Small intestine (tissue), 7 donors: ENCODE data around the gene AFF1. TPM values are rescaled to one million over a fixed set of nuclear protein-coding genes. Genes with fewer than 3 reads are reported as not detected.
A peak's percentile ranks its signal among the peaks of the same experiment; 100 is the strongest.
"Not testable (repeated sequence)": the region's sequence is repeated elsewhere in the genome, so short reads cannot be mapped to it uniquely, and the experiment has no call there.

Experiments
- DNase-seq, 2 donors: peaks; one replicate each; pipeline versions ENCODE4 v3.0.0 to v3.0.0-alpha.2; 2013
- FAIRE-seq: peaks from 2 replicates; lab custom pipeline; 2012; peaks lifted over from hg19 to GRCh38; lab: Jason Lieb, UNC
- H3K27ac ChIP-seq, 3 donors: one replicate each; pipeline ENCODE4 v1.5.1; 2013; ENCODE audit warnings: low read length in 2 of 3, mild to moderate bottlenecking in 2 of 3, control low read depth in 1 of 3, inconsistent platforms in 1 of 3, low read depth in 1 of 3, moderate library complexity in 1 of 3
- H3K27me3 ChIP-seq, 3 donors: one replicate each; pipeline ENCODE4 v1.6.1; 2013; ENCODE audit warnings: low read length in 3 of 3, inconsistent platforms in 1 of 3; ENCODE audit not compliant: control insufficient read depth in 3 of 3, insufficient read depth in 3 of 3
- H3K36me3 ChIP-seq, 3 donors: one replicate each; pipeline ENCODE4 v1.6.1; 2013; ENCODE audit warnings: low read length in 3 of 3, inconsistent platforms in 1 of 3, low read depth in 1 of 3, mild to moderate bottlenecking in 1 of 3, moderate library complexity in 1 of 3; ENCODE audit not compliant: control insufficient read depth in 3 of 3, insufficient read depth in 2 of 3
- H3K4me1 ChIP-seq, 3 donors: one replicate each; pipeline ENCODE4 v1.6.1; 2013; ENCODE audit warnings: low read length in 2 of 3, inconsistent platforms in 1 of 3, low read depth in 1 of 3, mild to moderate bottlenecking in 1 of 3, moderate library complexity in 1 of 3; ENCODE audit not compliant: control insufficient read depth in 3 of 3, insufficient read depth in 2 of 3
- H3K4me3 ChIP-seq, 3 donors: one replicate each; pipeline ENCODE4 v1.5.1; 2013; ENCODE audit warnings: low read length in 3 of 3, control low read depth in 1 of 3, inconsistent platforms in 1 of 3, low read depth in 1 of 3, mild to moderate bottlenecking in 1 of 3, moderate library complexity in 1 of 3
- H3K9me3 ChIP-seq, 2 donors: one replicate each; pipeline ENCODE4 v1.6.1; 2013; ENCODE audit warnings: low read depth in 1 of 2, low read length in 1 of 2; ENCODE audit not compliant: control insufficient read depth in 2 of 2, insufficient read depth in 1 of 2
- WGBS, 3 donors: extraction: QIAGEN DNeasy Blood & Tissue Kit; methylation state at CpG; one replicate each; pipeline ENCODE4 v1.1.7; 2013; 5-methylcytosine and 5-hydroxymethylcytosine counted together
- polyA plus RNA-seq, 4 donors: library from polyadenylated mRNA; stranded (reverse) in 3 of 4; unstranded in 1 of 4; fragments of 200-250 nt in 3 of 4; fragments of 120-200 nt in 1 of 4; gene quantifications; one replicate each; pipeline versions ENCODE4 v1.2.1 to v1.2.3, GENCODE V29; 2013
- donor health status: healthy with polysubstance abuse.
- donor health status: control.
- donor health status: control.
- donor health status: Bipolar disorder and iron deficiency.
- donor health status: healthy.

The AFF1 gene
- polyA plus RNA-seq, 4 donors, result 5.4 to 50.7 (median 10.4) TPM

DNA sequence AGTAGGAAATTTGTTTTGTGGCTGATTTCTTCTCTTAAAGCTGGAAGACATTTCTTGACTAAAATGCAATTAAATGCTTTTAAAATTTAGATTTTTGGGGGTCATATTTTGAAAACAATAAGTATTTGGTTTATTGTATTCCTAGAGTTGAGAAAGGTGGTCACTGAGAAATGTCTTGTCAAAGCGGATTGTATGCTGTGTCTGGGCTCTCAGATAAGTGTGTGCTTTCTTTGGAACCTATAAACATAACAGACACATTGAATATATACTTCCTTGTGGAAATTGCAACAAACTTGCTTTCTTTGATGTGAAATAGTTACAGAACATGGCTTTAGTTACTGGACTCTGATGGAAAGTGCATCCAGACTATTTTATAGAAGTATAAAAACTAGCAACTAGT, 75.4 kb downstream of the AFF1 start:
- DNase-seq (no peak), FAIRE-seq (no peak)
- WGBS, 3 donors, result 76 to 89% (median 78%) methylated on average over 1 of the region's 1 CpG
- Histone ChIP-seq H3K4me1 (peaks cover 0 to 48% (median 24%) of the 10 kb centered on the region in 3 donors), H3K27ac (no peak overlapping the region), H3K9me3 (no peaks in the 10 kb centered on the region), H3K27me3 (no peaks in the 10 kb centered on the region), H3K36me3 (no peaks in the 10 kb centered on the region), H3K4me3 (no peak overlapping the region)

DNA sequence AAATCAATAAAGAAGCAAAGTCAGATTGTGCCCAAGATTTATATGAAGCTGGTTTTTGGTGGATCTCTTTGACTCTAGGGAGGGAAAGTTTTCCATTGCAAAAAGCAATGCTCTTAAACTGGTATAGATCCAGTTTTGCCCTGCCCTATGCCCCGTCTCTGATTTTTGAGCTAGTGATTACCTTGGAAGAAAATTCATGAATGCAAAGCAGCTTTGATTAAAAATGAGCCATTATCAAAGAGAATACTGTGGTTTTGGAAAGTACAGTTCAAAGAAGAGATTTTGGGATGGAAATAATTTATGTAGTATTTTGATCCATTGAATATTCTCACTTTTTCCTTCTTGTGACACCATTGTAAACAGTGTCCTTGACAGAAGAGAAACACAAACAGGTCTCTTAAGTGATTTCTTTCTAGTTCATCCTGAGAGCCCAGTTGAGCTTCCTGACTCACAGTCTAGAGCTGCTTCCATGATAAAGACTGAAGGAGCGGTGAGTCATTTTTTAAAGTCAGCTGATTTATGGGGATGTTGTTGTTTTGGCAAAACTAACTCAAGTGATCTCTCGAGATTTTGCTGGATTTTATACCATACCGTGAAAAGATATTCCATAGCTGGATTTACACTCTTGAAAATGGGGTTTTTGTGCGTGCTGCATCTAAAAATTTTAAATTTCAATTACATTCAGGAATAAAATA, 76.7 kb downstream of the AFF1 start:
- Histone ChIP-seq H3K36me3 (no peaks in the 10 kb centered on the region), H3K4me3 (no peak overlapping the region), H3K9me3 (no peaks in the 10 kb centered on the region), H3K27ac (peak overlapping the region in 1 of 3 donors; percentile 79), H3K27me3 (no peaks in the 10 kb centered on the region), H3K4me1 (peaks cover under 1 to 47% (median 24%) of the 10 kb centered on the region in 3 donors)
- peak; percentile 73 to 75 for DNase-seq
- FAIRE-seq, result no peak
- WGBS, 3 donors, result 26 to 43% (median 28%) methylated on average over 5 of the region's 5 CpGs

DNA sequence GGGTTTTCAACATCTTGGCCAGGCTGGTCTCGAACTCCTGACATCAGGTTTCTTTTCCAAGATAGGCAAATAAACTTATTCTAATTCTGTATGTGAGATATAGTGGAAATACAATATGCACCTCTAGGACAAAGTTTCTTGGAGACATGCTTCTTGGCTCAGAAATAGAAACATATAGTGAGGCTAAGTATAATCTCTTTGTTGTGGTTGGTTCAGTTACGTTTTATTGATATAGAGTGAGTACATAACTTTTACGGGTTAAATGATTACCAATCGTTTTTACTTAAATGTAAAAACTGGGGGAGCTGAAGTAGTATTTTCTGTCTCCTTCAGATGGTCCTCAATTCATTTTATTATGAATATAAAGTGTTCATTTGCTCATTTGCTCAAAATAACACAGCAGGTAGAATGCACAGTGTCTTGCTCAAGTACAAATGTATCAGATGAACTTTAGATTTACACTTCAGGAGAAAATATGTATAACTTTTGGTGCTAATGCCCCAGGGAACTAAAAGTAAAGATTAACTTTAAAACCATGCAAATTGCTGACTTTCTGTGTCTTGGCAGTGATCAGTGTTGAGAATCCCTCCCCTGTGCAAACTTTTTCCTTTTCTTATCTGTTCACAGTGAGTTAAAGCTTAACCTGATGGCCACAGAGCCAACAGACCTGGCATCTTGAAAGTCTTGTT, 77.6 kb downstream of the AFF1 start:
- Histone ChIP-seq H3K27ac (peak overlapping the region in 2 of 3 donors; percentile 55 to 79), H3K9me3 (no peaks in the 10 kb centered on the region), H3K4me1 (peaks cover 2 to 50% (median 24%) of the 10 kb centered on the region in 3 donors), H3K4me3 (peak overlapping the region in 1 of 3 donors; percentile 9), H3K27me3 (no peaks in the 10 kb centered on the region), H3K36me3 (no peaks in the 10 kb centered on the region)
- peak; percentile 73 to 80 for DNase-seq
- no peak for FAIRE-seq
- 10 to 55% (median 31%) methylated on average over 4 of the region's 4 CpGs for WGBS, 3 donors

DNA sequence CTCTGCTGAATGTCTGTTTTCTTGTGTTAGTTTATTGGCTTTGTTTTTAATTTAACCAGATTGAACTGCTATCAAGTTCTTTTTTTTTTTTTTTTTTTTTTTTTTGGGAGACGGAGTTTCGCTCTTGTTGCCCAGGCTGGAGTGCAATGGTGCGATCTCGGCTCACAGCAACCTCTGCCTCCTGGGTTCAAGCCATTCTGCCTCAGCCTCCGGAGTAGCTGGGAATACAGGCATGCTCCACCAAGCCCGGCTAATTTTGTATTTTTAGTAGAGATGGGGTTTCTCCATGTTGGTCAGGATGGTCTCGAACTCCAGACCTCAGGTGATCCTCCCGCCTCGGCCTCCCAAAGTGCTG, 78.1 kb downstream of the AFF1 start:
- Histone ChIP-seq H3K27ac (peak overlapping the region in 2 of 3 donors; percentile 55 to 79), H3K4me1 (peaks cover 2 to 50% (median 26%) of the 10 kb centered on the region in 3 donors), H3K4me3 (peak overlapping the region in 1 of 3 donors; percentile 9)
- not testable (repeated sequence) for H3K27me3 ChIP-seq, H3K9me3 ChIP-seq, H3K36me3 ChIP-seq, FAIRE-seq, DNase-seq
- 17 to 70% (median 50%) methylated on average over 8 to 9 of the region's 9 CpGs for WGBS, 3 donors

DNA sequence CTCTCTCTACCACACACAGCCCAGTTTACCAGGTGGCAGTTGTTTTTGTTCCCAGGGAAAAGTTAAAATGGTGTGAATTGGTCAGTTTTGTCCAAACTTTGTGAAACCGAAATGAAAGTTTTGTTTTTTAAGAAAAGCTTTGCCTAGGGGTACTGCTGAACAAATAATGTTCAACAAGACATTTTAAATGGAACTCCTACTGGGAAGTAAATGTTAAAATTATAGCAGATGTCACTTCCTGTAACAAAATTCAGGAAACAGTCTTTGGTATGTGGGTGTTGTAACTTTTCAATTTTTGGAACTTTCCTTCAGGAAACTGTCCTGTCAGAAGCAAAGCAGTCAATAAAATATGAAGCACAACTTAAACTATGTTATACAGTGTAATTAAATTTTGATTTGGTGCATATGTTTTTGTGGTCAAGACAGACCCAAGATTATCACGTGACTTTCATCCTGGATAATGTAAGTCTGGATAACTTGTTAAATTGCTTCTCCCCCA, 79.5 kb downstream of the AFF1 start:
- peaks cover 2 to 47% (median 28%) of the 10 kb centered on the region in 3 donors for H3K4me1 ChIP-seq

DNA sequence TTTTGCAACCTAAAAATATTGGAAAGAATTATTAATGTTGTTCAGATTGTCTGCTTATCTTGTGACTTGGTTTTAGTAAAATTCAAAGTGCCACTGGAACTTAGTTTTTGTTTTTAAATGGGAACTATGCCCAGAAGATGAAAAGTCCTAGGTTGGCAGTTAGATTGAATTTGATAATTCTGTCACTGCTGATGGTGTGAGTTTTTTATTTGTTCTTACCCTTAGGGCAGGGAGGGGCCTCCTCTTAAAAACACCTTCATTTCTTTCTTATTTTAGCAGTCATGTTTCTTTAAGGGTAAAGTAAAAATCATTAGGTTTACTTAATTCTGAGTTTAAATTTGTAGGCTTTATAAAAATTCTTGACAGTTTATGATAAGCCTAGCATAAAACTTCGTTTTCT, 80.6 kb downstream of the AFF1 start:
- Histone ChIP-seq H3K27ac (peak overlapping the region in 2 of 3 donors; percentile 32 to 79), H3K27me3 (no peaks in the 10 kb centered on the region), H3K36me3 (no peaks in the 10 kb centered on the region), H3K4me1 (peaks cover 2 to 40% (median 22%) of the 10 kb centered on the region in 3 donors), H3K9me3 (no peaks in the 10 kb centered on the region), H3K4me3 (no peak overlapping the region)
- DNase-seq, result no peak
- 24 to 56% (median 44%) methylated on average over 1 of the region's 1 CpG for WGBS, 3 donors
- FAIRE-seq, result no peak

More for the DNA sequence above, 79.5 kb downstream of the AFF1 start:
- DNase-seq (peak in 1 of 2 donors; percentile 44), FAIRE-seq (no peak)
- Histone ChIP-seq H3K9me3 (no peaks in the 10 kb centered on the region), H3K4me3 (no peak overlapping the region), H3K36me3 (no peaks in the 10 kb centered on the region), H3K27ac (peak overlapping the region in 2 of 3 donors; percentile 79 to 84), H3K27me3 (no peaks in the 10 kb centered on the region)
- 31 to 34% (median 31%) methylated on average over 2 of the region's 2 CpGs for WGBS, 3 donors

DNA sequence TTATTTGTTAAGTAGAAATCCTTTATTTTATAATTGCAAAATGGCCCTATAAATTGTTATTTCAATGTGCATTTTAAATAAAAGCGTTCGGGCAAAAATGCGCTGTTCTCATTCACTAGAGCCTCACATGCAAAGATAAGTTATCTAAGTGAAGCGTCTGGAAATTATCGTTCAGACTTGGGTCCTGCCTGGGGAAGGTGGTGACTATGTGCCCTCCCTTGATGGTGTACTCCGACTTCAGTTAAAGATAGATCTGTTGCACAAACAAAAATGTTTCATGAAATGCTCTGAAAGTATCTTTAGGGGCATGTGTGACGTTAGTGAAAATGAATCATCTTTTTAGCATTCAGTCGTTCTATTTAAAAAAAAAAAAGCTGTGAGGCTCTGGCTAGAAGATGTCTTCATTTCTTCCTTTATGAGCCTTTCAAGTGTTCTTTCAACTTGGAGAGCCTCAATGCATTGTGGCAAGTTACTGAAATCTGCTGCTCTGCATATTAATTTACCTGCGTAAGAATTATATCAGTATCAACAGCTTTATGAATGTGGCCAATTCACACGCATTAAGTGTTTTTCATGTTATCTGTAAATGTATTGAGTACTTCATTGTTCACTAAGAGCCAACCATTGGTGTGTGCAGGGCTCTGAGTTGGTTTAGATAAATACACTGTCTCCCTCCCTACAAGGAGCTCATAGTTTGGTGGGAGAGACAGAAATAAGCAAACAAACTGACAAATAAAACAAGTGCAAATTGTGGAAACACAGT, 83.0 kb downstream of the AFF1 start:
- no peak for FAIRE-seq
- Histone ChIP-seq H3K9me3 (no peaks in the 10 kb centered on the region), H3K4me1 (peaks cover 2 to 29% (median 17%) of the 10 kb centered on the region in 3 donors), H3K27me3 (no peaks in the 10 kb centered on the region), H3K27ac (no peak overlapping the region), H3K36me3 (no peaks in the 10 kb centered on the region), H3K4me3 (no peak overlapping the region)
- no peak for DNase-seq
- WGBS, 3 donors, result 77 to 82% (median 78%) methylated on average over 10 of the region's 10 CpGs

DNA sequence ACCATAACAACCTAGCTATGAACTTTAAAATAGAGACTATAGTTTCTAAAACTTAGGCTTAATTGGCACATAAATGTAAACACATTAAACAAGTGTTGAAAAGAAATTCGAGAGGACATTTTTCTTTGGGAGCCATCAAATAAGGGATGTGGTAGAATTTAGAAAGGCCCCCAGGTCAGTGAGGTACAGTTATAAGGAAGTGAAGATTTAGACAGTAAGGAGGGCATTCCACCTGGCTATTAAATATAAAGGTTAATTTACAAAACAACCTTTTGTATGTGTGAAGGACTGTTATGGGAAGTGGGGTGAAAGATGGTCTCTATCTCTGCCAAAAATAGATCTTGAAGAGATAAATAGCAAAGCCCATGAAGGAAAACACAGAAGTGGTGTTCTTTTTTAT, 83.9 kb downstream of the AFF1 start:
- Histone ChIP-seq H3K9me3 (no peaks in the 10 kb centered on the region), H3K27me3 (no peaks in the 10 kb centered on the region), H3K27ac (no peak overlapping the region), H3K4me3 (no peak overlapping the region), H3K4me1 (peaks cover 5 to 25% (median 19%) of the 10 kb centered on the region in 3 donors), H3K36me3 (no peaks in the 10 kb centered on the region)
- FAIRE-seq (no peak), DNase-seq (no peak)
- WGBS, 3 donors, result 58 to 75% (median 65%) methylated on average over 1 of the region's 1 CpG
